GM23248 (cell line): ENCODE data around the gene SUMF1. TPM values are rescaled to one million over a fixed set of nuclear protein-coding genes. Genes with fewer than 3 reads are reported as not detected.
A peak's percentile ranks its signal among the peaks of the same experiment; 100 is the strongest.

ENCODE experiments used
- DNase-seq: peaks from one replicate; pipeline ENCODE4 v3.0.0-alpha.2; 2015
- H2AFZ ChIP-seq: fragments of 200-600 bp; sonication (generic); 2 replicates; pipeline ENCODE4 v1.6.1; 2016; ENCODE audit warnings: antibody characterized with exemption
- H3F3A ChIP-seq: fragments of 200-600 bp; sonication (generic); 2 replicates; pipeline ENCODE4 v1.6.1; 2016; ENCODE audit warnings: mild to moderate bottlenecking, antibody characterized with exemption, mixed run types; ENCODE audit not compliant: insufficient read depth
- H3K27ac ChIP-seq: fragments of 200-600 bp; sonication (generic); 2 replicates; pipeline ENCODE4 v1.5.1; 2016; ENCODE audit warnings: mild to moderate bottlenecking
- H3K27me3 ChIP-seq: fragments of 200-600 bp; sonication (generic); replicated peaks from 2 replicates; pipeline ENCODE4 v1.6.1; 2016; ENCODE audit warnings: mild to moderate bottlenecking; ENCODE audit not compliant: insufficient read depth
- H3K36me3 ChIP-seq: fragments of 200-600 bp; sonication (generic); 2 replicates; pipeline ENCODE4 v1.6.1; 2016; ENCODE audit warnings: low read depth, mild to moderate bottlenecking
- H3K4me1 ChIP-seq: fragments of 200-600 bp; sonication (generic); 2 replicates; pipeline ENCODE4 v1.6.1; 2016; ENCODE audit warnings: mild to moderate bottlenecking; ENCODE audit not compliant: insufficient read depth
- H3K4me2 ChIP-seq: fragments of 200-600 bp; sonication (generic); one replicate; pipeline ENCODE4 v1.6.1; 2016; ENCODE audit warnings: mild to moderate bottlenecking; ENCODE audit not compliant: unreplicated experiment
- H3K4me3 ChIP-seq: fragments of 200-600 bp; sonication (generic); 2 replicates; pipeline ENCODE4 v1.5.1; 2016; ENCODE audit warnings: mild to moderate bottlenecking
- H3K79me2 ChIP-seq: fragments of 200-600 bp; sonication (generic); 2 replicates; pipeline ENCODE4 v1.6.1; 2016; ENCODE audit warnings: mild to moderate bottlenecking; ENCODE audit not compliant: insufficient read depth
- H3K9ac ChIP-seq: fragments of 200-600 bp; sonication (generic); 2 replicates; pipeline ENCODE4 v1.6.1; 2016; ENCODE audit warnings: mild to moderate bottlenecking
- H3K9me2 ChIP-seq: fragments of 200-600 bp; sonication (generic); 2 replicates; pipeline ENCODE4 v1.6.1; 2016; ENCODE audit warnings: mixed run types, mild to moderate bottlenecking, moderate library complexity; ENCODE audit not compliant: insufficient read depth
- H3K9me3 ChIP-seq: fragments of 200-600 bp; sonication (generic); one replicate; pipeline ENCODE4 v1.6.1; 2017; ENCODE audit warnings: low read depth
- H4K20me1 ChIP-seq: fragments of 200-600 bp; sonication (generic); 2 replicates; pipeline ENCODE4 v1.6.0; 2016; ENCODE audit not compliant: insufficient read depth
- EZH2 ChIP-seq: fragments of 200-600 bp; sonication (generic); IDR thresholded peaks from 2 replicates; pipeline ENCODE4 v1.6.1; 2018; ENCODE audit warnings: antibody characterized with exemption, mild to moderate bottlenecking; ENCODE audit not compliant: insufficient read depth, poor library complexity, severe bottlenecking
- EZH2phosphoT487 ChIP-seq: fragments of 200-600 bp; sonication (generic); IDR thresholded peaks from 2 replicates; pipeline ENCODE4 v1.6.1; 2018; ENCODE audit warnings: antibody characterized with exemption, moderate library complexity, mild to moderate bottlenecking, low read depth; ENCODE audit not compliant: insufficient read depth
- WGBS, 2 experiments: methylation state at CpG; one replicate each; pipeline ENCODE4 v1.1.6; 2015 to 2017; ENCODE audit warnings: low lambda C conversion rate in 2 of 2, low coverage in 1 of 2; ENCODE audit errors: missing lambda C conversion rate in 2 of 2; 5-methylcytosine and 5-hydroxymethylcytosine counted together
- in situ Hi-C: fragments of 300-500 bp; cut with MboI; formaldehyde crosslinking; loops from 2 replicates; pipeline ENCODE4 v1.15.0; 2020
- polyA plus RNA-seq: library from polyadenylated mRNA; unstranded; fragments of >200 nt; fragmentation: Nextera tagmentation; extraction: Ambion mirVana; gene quantifications from 2 replicates; pipeline ENCODE4 v1.2.1, GENCODE V29; 2016
- total RNA-seq: library from RNA; depleted of rRNA; stranded (reverse); fragments of >200 nt; shearing (Covaris generic); gene quantifications from 2 replicates; pipeline ENCODE4 v1.2.3, GENCODE V29; 2014

SUMF1 gene
- total and polyA plus RNA-seq, 2 experiments from 2014 or later, result 55.3 to 88.1 TPM

GRCh38 chr3:4495294-4496086, 28.4 kb upstream of the SUMF1 start:
- Histone ChIP-seq H4K20me1 (no peaks in the 10 kb centered on the region), H3K36me3 (no peaks in the 10 kb centered on the region), H3K9me3 (no peaks in the 10 kb centered on the region), H3K27ac (no peak overlapping the region), H3F3A (no peaks in the 10 kb centered on the region), H3K4me2 (no peak overlapping the region), H2AFZ (no peak overlapping the region), H3K27me3 (no peaks in the 10 kb centered on the region), H3K9me2 (no peaks in the 10 kb centered on the region), H3K9ac (no peak overlapping the region), H3K4me1 (peaks cover 4% of the 10 kb centered on the region), H3K4me3 (no peak overlapping the region), H3K79me2 (no peaks in the 10 kb centered on the region)
- TF ChIP-seq EZH2 (no peak), EZH2phosphoT487 (no peak)
- 86 to 91% methylated on average over 3 of the region's 3 CpGs for WGBS, 2 experiments
- DNase-seq, result no peak
- in situ Hi-C loops, result no loop called here

- no peaks in the 10 kb centered on the region for H3K9me2 ChIP-seq
- H3K79me2 ChIP-seq, result no peaks in the 10 kb centered on the region
- WGBS, 2 experiments, result 67 to 74% methylated on average over 4 of the region's 4 CpGs
- no peaks in the 10 kb centered on the region for H3K9me3 ChIP-seq
- H4K20me1 ChIP-seq, result no peaks in the 10 kb centered on the region
- H3K4me1 ChIP-seq, result peaks cover 4% of the 10 kb centered on the region
- peak overlapping the region; percentile 87; the same call in 1 of the 2 replicates for H3K4me3 ChIP-seq
- H3F3A ChIP-seq, result no peaks in the 10 kb centered on the region
- H3K27me3 ChIP-seq, result no peaks in the 10 kb centered on the region
- H3K4me2 ChIP-seq, result peak overlapping the region; percentile 88
- H2AFZ ChIP-seq, result peak overlapping the region; percentile 94
- DNase-seq, result no peak
- H3K36me3 ChIP-seq, result no peaks in the 10 kb centered on the region
- H3K9ac ChIP-seq, result no peak overlapping the region
- in situ Hi-C loops, result no loop called here
- no peak overlapping the region for H3K27ac ChIP-seq
- no peak for TF ChIP-seq EZH2
- no peak for TF ChIP-seq EZH2phosphoT487
Measured at GRCh38 chr3:4494895-4495264, 27.8 kb upstream of the SUMF1 start.

GRCh38 chr3:4493941-4494894, 27.1 kb upstream of the SUMF1 start:
- Histone ChIP-seq H3K27me3 (no peaks in the 10 kb centered on the region), H3K4me1 (peaks cover 4% of the 10 kb centered on the region), H3F3A (no peaks in the 10 kb centered on the region), H2AFZ (peak overlapping the region; percentile 94), H3K27ac (no peak overlapping the region), H3K36me3 (no peaks in the 10 kb centered on the region), H3K9me3 (no peaks in the 10 kb centered on the region), H3K9me2 (no peaks in the 10 kb centered on the region), H3K79me2 (no peaks in the 10 kb centered on the region), H4K20me1 (no peaks in the 10 kb centered on the region), H3K4me3 (peak overlapping the region; percentile 87), H3K9ac (peak overlapping the region; percentile 85), H3K4me2 (peak overlapping the region; percentile 88)
- TF ChIP-seq EZH2phosphoT487, result no peak
- in situ Hi-C loops, result no loop called here
- 9% methylated on average over 28 of the region's 28 CpGs for WGBS, 2 experiments
- peak; percentile 59 for DNase-seq

GRCh38 chr3:4493014-4493940, 26.2 kb upstream of the SUMF1 start, which contains the start of gene ITPR1:
Gene ITPR1 (plus strand): TSS chr3:4493348. CDS start chr3:4516492, 23,144 bp downstream.
- H3F3A ChIP-seq, result no peaks in the 10 kb centered on the region
- peak within 1 kb of the TSS; percentile 85 for H3K9ac ChIP-seq
- peak within 1 kb of the TSS; percentile 88 for H3K4me2 ChIP-seq
- no peaks in the 10 kb centered on the region for H3K9me3 ChIP-seq
- peaks cover 4% of the 10 kb centered on the region for H3K4me1 ChIP-seq
- no peaks in the 10 kb centered on the region for H3K27me3 ChIP-seq
- TF ChIP-seq EZH2 (no peak), EZH2phosphoT487 (no peak)
- H4K20me1 ChIP-seq, result no peaks in the 10 kb centered on the region
- DNase-seq, result peak; percentile 98
- peak within 1 kb of the TSS; percentile 87 for H3K4me3 ChIP-seq
- H3K79me2 ChIP-seq, result no peaks in the 10 kb centered on the region
- peak within 1 kb of the TSS; percentile 58 for H3K27ac ChIP-seq
- H2AFZ ChIP-seq, result peak within 1 kb of the TSS; percentile 94
- 0 to 1% methylated on average over 36 to 47 of the region's 47 CpGs for WGBS, 2 experiments
- in situ Hi-C loops, result no loop called here
- H3K9me2 ChIP-seq, result no peaks in the 10 kb centered on the region
- H3K36me3 ChIP-seq, result no peaks in the 10 kb centered on the region
